Measurements from ENCODE around the gene DKKL1.
"Not testable (repeated sequence)": the region's sequence is repeated elsewhere in the genome, so short reads cannot be mapped to it uniquely, and the experiment has no call there.

DKKL1 gene

DNA sequence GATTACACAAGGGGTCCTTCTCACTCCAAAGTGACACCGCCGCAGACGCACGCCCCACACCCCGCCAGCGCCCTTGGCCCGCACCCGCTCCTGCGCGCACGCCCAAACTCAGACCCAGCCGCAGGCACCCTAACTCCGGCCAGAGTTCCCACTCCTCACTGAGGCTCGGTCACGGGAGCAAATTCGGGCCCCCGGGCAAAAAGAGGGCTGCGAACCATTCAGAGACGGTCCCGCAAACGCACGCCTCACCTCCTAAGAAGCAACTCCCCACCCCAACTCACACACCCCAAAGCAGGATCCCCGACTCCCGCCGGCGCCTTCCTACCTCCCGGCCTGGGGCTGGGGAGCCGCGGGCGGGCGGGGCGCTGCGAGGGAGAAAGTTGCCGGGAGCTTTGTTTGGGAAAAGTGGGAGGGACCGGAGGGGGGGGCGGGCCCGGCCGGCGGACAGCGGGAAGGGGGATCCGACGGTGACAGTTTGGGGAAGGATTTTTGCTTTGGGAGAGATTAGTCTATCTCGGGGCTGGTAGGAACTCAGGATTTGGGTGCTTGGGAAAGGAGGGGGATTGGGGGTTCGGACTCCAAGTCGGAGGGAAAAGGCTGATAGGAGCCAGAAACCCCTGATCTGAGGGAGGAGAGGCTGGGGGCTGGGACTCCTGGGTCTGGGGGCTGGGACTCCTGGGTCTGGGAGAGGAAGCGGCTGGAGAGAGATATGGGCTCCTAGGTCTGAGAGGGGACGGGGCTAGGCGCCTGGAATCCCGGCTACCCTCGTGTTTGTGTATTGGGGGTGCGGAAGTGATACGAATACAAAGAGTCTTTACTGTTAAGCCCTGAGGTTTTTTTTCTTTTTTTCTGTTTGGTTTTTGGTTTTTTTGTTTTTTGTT, 1.4 kb upstream of the DKKL1 start, which contains the start of gene TEAD2:
Gene TEAD2 (minus strand): TSS at position 369 of the 881 bp plus-strand sequence. CDS start 2,341 bp downstream, outside the sequence.
- DNase-seq = peak; percentile 91

DNA sequence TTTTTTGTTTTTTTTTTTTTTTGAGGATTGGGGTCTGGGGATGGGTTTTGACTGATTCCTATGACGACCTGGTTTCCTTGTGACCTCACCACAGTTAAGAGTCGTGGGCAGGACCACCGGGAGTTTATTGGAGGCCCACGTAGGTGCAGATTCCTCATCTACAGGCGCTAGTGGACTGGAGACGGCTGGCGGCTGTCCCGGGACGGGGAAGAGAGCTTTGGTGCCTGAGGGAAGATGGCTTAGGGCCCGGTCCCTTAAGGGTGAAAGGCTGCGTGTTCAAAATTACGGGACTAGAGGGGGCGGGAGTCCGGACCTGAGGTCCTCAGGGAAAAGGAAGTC, 779 bp upstream of the DKKL1 start:
- peak; percentile 79 for DNase-seq

DNA sequence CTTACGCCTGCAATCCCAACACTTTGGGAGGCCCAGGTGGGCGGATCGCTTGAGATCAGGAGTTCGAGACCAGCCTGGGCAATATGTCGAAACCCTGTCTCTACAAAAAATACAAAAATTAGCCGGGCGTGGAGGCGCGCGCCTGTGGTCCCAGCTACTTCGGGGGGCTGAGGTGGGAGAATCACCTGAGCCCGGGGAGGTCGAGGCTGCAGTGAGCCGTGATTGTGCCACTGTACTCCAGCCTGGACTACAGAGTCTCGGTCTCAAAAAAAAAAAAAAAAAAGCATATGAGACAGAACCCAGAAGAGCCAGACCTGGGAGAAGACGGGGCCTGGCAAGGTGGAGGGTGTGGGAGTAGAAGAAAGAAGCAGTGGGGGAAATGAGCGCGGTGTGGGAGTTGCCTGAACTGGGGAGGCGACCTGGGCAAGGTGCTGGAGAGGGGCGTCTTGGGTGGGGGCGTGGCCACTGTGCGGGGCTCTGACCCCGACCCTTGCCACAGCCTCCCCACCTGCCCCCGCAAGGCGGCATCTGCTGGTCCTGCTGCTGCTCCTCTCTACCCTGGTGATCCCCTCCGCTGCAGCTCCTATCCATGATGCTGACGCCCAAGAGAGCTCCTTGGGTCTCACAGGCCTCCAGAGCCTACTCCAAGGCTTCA, 533 bp downstream of the DKKL1 start:
- no peak for DNase-seq

DNA sequence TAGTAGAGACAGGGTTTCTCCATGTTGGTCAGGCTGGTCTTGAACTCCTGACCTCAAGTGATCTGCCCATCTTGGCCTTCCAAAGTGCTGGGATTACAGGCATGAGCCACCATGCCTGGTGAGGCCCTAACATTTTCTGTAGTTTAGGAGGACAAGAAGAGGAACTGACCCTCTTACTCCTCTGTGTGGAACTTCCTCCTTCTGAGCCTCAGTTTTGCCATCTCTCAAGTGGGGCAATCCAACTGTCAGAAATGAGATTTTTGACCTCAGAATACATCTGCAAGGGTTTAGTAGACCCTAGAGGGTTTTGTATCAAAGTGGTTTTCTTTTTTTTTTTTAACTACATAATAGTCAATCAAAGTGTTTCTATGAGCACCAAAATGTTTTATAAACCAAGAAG, 2.4 kb downstream of the DKKL1 start:
- no peak for DNase-seq

DNA sequence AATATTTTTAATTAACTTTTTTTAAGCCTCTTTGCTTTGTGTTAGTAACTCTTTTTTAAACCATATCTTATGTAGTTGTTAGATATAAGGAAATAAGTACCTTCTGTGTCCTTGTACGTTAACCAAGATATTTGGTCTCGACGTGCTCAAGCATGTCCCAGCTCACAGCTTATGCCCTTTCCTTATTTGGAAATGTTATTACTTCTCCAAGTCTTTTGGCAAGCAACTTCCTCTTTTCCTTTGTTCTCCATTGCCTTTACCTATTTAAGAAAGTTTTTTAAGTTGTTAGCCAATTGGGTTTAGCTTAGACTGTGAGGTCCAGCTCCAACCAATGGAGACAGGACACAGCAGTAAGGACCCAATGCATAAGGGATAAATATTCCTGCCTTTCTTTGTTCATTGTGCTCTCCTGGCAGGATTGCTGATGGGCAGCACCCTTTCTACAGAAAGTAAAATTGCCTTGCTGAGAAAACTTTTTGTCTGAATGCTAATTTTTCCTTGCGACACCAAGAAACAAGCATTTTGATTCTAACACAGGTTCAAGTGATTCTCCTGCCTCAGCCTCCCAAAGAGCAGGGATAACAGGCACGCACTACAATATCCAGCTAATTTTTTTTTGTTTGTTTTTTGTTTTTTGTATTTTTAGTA, 5.2 kb downstream of the DKKL1 start:
- no peak for DNase-seq

DNA sequence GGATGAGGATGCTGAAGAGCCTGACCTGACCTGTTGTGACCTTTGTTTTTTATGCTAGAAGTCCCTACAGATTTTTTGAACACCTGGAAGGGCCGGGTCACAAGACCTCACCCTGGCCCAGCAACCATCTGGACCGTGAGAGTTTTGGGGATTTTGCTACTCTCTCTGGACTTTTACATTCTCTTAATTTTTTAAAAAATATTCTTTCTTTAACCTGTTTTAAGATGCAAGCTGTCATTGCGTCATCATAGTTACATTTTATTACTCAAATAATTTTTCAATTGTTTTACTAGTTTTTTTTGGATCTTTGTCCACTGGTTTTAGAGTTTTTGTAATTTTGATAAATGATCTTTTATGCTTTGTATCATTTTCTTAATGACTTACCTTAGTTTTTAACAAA, 7.5 kb downstream of the DKKL1 start:
- no peak for DNase-seq

DNA sequence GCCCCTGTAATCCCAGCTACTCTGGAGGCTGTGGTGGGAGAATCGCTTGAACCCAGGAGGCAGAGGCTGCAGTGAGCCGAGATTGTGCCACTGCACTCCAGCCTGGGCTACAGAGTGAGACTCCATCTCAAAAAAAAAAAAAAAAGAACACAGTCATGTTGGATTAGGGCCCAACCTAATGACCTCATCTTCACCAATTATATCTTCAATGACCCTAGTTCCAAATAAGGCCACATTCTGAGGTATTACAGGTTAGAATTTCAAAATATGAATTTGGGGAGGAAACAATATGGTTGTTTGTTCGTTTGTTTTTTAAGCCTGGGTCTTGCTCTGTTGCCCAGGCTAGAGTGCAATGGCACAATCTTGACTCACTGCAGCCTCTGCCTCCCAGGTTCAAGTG, 9.5 kb downstream of the DKKL1 start:
- DNase-seq = not testable (repeated sequence)

DNA sequence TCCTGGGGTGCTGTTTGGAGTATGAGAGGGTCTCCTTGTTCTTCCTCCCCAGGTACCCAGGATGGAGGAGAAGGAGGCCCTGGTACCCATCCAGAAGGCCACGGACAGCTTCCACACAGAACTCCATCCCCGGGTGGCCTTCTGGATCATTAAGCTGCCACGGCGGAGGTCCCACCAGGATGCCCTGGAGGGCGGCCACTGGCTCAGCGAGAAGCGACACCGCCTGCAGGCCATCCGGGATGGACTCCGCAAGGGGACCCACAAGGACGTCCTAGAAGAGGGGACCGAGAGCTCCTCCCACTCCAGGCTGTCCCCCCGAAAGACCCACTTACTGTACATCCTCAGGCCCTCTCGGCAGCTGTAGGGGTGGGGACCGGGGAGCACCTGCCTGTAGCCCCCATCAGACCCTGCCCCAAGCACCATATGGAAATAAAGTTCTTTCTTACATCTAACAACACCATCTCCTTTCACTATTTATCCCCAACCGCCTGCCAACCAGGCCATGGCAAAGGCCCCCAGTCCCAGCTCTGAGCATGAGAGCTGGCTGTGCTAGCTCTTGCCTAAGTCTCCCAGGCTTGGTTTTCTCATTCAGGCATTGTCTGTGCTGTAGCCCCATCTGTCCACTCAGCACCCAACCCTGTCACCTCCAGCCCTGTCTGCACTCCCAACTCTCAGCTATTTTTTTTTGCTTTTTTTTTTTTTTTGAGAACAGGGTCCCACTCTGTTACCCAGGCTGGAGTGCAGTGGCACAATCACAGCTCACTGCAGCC, 11.2 kb downstream of the DKKL1 start:
- DNase-seq = no peak

DNA sequence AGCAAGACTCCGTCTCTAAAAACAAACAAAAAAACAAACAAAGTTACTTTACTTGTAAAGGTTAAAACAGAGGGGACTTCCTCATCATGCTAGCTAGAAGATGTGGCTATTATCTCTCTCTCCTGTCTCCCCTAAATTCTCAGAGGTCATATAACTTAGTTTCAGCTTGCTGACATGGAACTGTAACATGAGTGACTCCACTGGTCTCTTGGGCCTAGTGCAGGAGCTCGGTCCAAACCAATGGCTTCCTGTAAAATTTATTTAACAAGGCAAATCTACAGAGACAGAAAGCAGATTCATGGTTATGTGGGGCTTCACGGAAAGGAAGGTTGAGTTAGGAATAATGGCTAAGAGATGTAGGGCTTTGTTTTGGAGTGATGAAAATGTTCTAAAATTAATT, 14.8 kb downstream of the DKKL1 start:
- no peak for DNase-seq

DNA sequence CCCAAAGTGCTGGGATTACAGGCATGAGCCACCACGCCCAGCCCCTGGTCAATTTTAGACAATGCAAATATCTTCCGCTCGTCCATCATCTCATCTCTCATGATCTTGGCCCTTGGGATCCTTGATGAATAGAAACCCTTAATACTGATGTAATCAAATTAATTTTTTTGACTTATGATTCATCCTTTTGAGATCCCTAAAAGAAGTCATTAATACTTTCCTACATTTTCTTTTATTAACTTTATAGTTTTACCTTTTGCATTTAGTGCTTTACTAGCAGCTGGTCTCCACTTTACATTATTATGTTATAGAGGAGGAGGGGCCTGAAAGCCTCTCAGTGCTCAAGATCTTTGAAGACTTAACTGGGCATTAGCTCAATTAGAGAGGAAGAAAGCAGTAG, 16.7 kb downstream of the DKKL1 start:
- no peak for DNase-seq

DNA sequence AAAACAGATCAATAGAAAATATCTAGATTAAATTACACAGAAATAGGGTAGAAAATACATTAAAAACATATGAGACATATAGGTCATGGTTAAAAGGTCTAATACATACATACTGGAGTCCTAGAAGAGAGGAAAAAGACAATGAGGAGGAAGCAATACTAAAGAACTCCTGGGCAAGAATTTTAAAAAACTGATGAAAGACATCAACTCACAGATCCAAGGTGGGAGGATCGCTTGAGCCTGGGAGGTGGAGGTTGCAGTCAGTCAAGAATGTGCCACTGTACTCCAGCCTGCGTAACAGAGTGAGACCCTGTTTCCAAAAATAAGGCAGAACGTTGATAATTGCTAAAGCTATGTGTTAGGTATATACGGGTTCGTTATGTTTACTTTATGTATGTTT, 19.0 kb downstream of the DKKL1 start:
- no peak for DNase-seq

DNA sequence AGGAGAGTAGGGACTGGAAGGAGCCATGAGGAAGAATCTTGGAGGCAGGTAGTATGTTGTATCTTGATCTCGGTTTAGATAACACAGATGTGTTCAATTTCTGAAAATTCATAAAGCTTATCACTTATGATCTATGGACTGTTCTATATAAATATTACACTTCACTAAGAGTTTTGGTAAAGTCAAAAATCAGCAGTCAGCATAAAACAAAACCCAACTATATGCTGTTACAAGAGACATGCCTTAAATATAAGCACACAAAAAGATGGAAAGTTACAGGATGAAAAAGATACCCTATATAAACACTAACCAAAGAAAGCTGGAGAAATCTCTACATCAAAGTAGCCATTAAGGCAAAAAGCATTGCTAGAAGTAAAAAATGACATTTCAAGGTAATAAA, 19.9 kb downstream of the DKKL1 start:
- DNase-seq = no peak

DNA sequence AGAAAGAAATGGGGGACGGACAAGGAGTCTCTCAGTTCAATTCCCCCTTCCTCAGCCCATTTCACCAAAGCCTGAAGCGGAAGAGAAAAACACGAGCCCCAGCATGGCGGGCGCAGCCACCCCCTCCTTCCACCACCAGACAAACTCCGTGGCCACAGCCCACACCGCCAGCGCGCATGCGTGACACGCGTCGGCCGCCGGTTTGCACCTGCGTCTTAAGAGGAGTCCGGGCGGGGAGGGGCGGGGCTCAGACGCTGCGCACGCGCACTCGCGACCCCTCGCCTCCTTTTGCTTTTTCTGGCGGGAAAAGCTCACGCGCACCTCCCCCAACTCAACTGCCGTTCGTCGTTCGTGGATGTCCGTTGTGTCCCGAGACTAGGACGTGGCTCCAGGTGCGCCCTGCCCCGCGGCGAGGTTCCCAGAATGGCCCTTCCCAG, 24.3 kb downstream of the DKKL1 start, which contains the start of gene KASH5:
Gene KASH5 (plus strand): TSS at position 314 of the 437 bp plus-strand sequence. CDS start 2,635 bp downstream, outside the sequence.
- DNase-seq = peak; percentile 64

DNA sequence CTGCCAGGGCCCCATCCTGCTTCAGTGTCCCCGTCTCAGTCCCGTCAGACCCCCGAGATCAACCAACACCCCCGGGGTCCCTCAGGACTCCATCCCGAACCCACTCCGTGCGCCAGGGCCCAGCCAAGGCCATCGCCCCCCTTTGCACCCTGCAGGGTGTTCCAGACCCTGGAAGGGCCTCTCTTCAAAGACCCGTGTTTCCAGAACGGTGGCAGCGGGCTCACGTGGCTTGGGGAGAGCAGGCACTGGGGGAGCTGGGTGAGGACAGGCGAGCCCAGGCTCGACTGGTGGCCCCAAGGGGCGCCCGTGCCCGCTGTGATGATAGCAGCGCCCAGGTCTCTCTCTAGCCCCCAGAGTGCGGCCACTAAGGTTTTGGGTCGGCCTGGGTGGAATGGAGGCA, 25.7 kb downstream of the DKKL1 start:
- DNase-seq = no peak

DNA sequence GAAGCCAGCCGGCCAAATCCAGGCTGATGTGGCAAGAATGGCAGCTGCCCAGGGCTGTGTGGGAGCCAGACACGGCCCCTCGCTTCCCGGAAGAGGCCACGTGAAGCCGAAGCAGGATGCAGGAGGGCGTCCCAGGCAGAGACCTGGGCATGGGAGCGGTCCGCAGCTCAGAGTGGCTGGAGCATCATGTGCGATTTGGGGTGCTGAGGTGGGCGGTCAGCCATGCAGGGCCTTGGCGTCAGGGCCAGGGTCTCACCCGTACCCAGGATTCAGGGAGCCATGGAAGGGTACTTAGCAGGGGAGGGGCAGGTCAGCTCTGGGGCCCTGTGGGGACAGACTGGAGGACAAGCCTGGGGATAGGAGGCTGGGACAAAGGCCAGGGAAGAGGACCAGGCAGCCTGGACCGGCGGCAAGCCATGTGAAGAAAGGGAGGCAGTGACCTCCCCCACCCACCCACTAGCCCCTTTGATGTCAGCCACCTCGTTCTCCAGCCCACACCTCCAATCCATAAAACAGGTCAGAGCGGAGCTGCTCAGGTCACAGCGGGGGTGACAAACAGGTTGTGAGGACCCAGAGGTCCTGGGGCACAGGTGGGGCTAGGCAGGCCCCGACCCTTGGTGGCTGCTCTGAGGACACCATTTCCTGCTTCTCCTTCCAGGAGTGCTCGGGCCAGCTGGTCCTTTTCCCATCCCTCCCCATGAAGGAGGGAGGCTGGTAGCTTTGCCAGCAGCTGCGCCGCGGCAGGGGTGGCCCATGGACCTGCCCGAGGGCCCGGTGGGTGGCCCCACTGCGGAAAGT, 26.7 kb downstream of the DKKL1 start:
- DNase-seq = no peak

DNA sequence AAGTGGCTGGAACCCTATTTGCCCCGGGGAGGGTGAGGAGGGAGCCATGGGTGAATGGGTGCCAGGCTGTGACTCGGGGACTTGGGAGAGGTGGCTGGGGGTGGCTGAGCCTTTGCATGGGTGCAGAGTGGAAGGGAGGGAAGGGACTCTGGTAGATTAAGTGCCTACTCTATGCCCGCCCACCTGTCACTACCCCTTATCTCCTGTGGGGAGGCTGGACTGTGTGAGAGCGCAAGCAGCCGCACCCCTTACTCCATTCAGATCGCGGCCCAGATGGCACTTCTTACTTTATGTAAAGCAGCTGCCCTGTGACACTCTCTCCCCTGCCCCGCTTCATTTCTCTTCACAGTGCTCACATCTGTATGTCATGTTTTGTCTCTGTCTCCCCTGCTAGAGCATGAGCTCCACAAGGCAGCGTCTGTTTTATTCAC, 27.3 kb downstream of the DKKL1 start:
- DNase-seq = no peak

DNA sequence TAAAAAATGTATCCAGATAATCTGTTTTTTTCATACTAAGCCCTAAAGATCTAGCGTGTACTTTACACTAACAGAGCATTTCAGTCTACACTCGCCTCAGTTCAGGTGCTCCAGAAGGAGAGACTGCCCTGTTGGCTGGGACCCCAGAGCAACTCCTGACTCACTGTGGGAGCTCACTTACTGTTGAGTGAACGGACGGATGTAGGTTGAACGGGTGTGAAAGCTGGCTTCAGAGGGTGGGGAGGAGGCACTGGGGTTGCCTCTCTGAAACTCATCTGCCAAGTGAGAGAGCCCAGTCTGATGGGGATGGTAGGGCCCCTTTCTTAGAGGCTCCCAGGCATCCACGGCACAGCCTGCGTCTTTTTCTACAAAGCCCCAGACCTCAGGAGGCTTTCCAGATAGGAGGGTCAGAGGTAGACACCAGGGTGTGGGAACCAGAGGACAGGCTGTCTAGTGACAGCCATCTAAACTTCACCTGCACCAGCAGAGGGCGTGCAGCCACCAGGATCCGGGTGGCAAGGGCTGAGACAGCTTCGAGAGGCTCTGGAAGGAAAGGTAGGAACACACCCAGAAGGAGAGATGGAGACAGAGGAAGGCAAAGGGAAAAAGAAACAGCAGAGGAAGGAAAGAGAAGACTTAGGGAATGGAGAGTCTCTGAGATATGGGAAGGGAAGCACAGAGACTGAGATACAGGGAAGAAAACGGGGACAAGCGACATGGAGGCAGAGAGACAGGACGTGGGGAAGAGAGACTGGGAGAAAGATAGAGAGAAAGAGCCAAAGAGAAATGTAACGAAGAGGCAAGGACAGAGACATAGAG, 28.1 kb downstream of the DKKL1 start:
- DNase-seq = peak; percentile 80

DNA sequence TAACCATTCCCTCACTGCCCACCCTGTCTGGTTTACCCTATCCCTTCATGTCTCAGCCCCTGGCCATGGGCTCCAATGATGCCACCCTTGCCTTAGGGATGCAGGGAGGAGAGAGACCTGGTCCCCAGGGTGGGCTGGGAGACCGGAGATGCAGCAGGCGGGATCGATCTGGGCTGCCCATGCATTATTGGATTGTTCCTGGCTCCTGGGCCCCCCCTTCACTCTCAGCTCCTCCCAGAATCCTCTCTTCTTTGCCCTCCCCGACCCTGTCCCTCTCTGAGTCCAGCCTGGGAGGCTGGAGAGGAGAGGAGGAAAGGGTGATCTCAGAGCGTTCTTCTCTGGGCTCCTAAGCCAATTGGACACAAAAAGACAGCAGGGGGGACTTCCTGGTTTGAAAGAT, 30.2 kb downstream of the DKKL1 start:
- no peak for DNase-seq

DNA sequence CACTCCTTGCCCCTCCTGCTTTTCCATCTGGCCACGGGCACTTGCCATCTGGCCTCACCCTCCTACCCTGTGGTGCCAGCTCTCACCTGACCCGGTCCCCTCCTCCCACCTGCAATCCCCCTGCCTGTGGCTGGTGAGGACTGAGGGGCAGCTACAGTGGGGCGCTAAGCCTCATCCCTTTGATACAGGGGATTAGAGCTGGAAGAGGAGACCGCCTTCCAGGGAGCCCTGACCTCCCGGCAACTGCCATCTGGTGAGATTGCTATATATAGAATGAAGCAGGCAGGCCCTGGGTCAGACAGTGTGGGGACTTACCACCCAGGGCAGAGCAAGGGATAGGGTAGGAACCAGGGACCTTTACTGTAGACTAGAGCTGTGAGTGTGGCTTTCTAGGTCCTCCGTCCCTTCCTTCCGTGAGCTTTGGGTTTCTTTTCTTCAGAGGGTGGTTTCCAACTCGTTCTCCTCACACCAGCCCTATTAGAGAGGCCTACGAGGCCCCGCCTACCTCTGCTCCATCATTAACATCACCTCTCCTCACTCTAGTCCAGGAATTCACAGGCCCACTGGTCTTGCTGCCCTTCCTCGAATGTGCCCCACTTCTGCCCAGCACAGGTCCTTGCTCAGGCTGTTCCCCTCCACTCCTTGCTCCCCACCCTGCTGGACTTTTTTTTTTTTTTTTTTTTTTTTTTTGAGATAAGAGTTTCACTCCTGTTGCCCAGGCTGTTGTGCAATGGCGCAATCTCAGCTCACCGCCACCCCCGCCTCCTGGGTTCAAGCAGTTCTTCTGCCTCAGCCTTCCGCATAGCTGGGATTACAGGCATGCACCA, 32.1 kb downstream of the DKKL1 start:
- no peak for DNase-seq
